Stimulated activated CD8-positive, alpha-beta memory T cell treated with anti-CD3 and anti-CD28 coated beads, Interleukin-7, amount 100 ng/mL, for 48 hours (primary cell): ENCODE results near the gene PTTG1IP.
A peak's percentile ranks its signal among the peaks of the same experiment; 100 is the strongest.
"Not testable (repeated sequence)": the region's sequence is repeated elsewhere in the genome, so short reads cannot be mapped to it uniquely, and the experiment has no call there.

Experiments used
- DNase-seq, 2 donors: peaks; one replicate each; pipeline ENCODE4 v3.0.0-alpha.2; 2020; ENCODE audit warnings: low read depth in 1 of 2; ENCODE audit errors: extremely low read depth in 1 of 2

PTTG1IP gene

GRCh38 chr21:44873356-44874239 lies at the start of gene PTTG1IP:
PTTG1IP (minus strand) TSS chr21:44873690; CDS start chr21:44873616, 74 bp downstream.
- DNase-seq = peak; percentile 97 to 99

- no peak for DNase-seq
Measured at GRCh38 chr21:44921928-44922327, 48.4 kb upstream of the PTTG1IP start.

- DNase-seq = peak in 1 of 2 donors; percentile 77
Measured at GRCh38 chr21:44920694-44921604, 47.5 kb upstream of the PTTG1IP start, which contains the start of gene ITGB2. ITGB2 (minus strand) TSS chr21:44920899; CDS start chr21:44910782, 10,117 bp downstream.

GRCh38 chr21:44919913-44920693 lies 46.6 kb upstream of the PTTG1IP start:
- DNase-seq = no peak

- no peak for DNase-seq
Measured at GRCh38 chr21:44919111-44919912, 45.8 kb upstream of the PTTG1IP start.

GRCh38 chr21:44918581-44919033 lies 45.1 kb upstream of the PTTG1IP start:
- DNase-seq = no peak

- no peak for DNase-seq
Measured at GRCh38 chr21:44918107-44918470, 44.6 kb upstream of the PTTG1IP start.

GRCh38 chr21:44917446-44918106 lies 44.1 kb upstream of the PTTG1IP start:
- no peak for DNase-seq

GRCh38 chr21:44916965-44917364 lies 43.5 kb upstream of the PTTG1IP start:
- no peak for DNase-seq

- DNase-seq = peak in 1 of 2 donors; percentile 71
Measured at GRCh38 chr21:44914176-44914874, 40.8 kb upstream of the PTTG1IP start.

GRCh38 chr21:44913425-44914175 lies 40.1 kb upstream of the PTTG1IP start:
- DNase-seq = no peak

GRCh38 chr21:44912506-44913412 lies 39.3 kb upstream of the PTTG1IP start:
- not testable (repeated sequence) for DNase-seq

GRCh38 chr21:44912158-44912473 lies 38.6 kb upstream of the PTTG1IP start:
- no peak for DNase-seq

- DNase-seq = peak in 1 of 2 donors; percentile 37
Measured at GRCh38 chr21:44911384-44912157, 38.1 kb upstream of the PTTG1IP start.

GRCh38 chr21:44911068-44911383 lies 37.5 kb upstream of the PTTG1IP start:
- no peak for DNase-seq
